HG03575 (cell line): ENCODE measurements around the gene DACT2.
"Not testable (repeated sequence)": the region's sequence is repeated elsewhere in the genome, so short reads cannot be mapped to it uniquely, and the experiment has no call there.

Source experiments
- ATAC-seq: cut with Tn5 transposase; IDR thresholded peaks from one replicate; pipeline ENCODE4 v1.9.1; 2021; ENCODE audit not compliant: unreplicated experiment, insufficient number of reproducible peaks, low FRiP score; ENCODE audit errors: extremely low read depth

The DACT2 gene

GRCh38 chr6:168319279-168320111 is at the start of gene DACT2:
TSS of gene DACT2 (minus strand) at chr6:168319777. CDS start at chr6:168319633, 144 bp downstream.
- no peak for ATAC-seq

GRCh38 chr6:168368936-168369335 is 49.4 kb upstream of the DACT2 start:
- no peak for ATAC-seq

GRCh38 chr6:168368066-168368820 is 48.7 kb upstream of the DACT2 start:
- no peak for ATAC-seq

GRCh38 chr6:168367285-168367751 is 47.7 kb upstream of the DACT2 start:
- ATAC-seq = no peak

- ATAC-seq = no peak
Measured at GRCh38 chr6:168366473-168366872, 46.9 kb upstream of the DACT2 start.

GRCh38 chr6:168365422-168366165 is 46.0 kb upstream of the DACT2 start:
- no peak for ATAC-seq

GRCh38 chr6:168364793-168365421 is 45.3 kb upstream of the DACT2 start:
- no peak for ATAC-seq

- no peak for ATAC-seq
Measured at GRCh38 chr6:168363811-168364792, 44.5 kb upstream of the DACT2 start.

GRCh38 chr6:168363302-168363701 is 43.7 kb upstream of the DACT2 start:
- no peak for ATAC-seq

- ATAC-seq = no peak
Measured at GRCh38 chr6:168362276-168362990, 42.9 kb upstream of the DACT2 start.

GRCh38 chr6:168361766-168362165 is 42.2 kb upstream of the DACT2 start:
- ATAC-seq = no peak

- ATAC-seq = no peak
Measured at GRCh38 chr6:168359794-168360193, 40.2 kb upstream of the DACT2 start.

- ATAC-seq = no peak
Measured at GRCh38 chr6:168358842-168359420, 39.4 kb upstream of the DACT2 start.

- not testable (repeated sequence) for ATAC-seq
Measured at GRCh38 chr6:168356872-168357271, 37.3 kb upstream of the DACT2 start.

GRCh38 chr6:168355716-168356522 is 36.3 kb upstream of the DACT2 start:
- ATAC-seq = no peak

- ATAC-seq = no peak
Measured at GRCh38 chr6:168354338-168354737, 34.8 kb upstream of the DACT2 start.
